ENCODE measurements around the gene CIAO3.
A peak's percentile ranks its signal among the peaks of the same experiment; 100 is the strongest.
"Not testable (repeated sequence)": the region's sequence is repeated elsewhere in the genome, so short reads cannot be mapped to it uniquely, and the experiment has no call there.

The CIAO3 gene

GRCh38 chr16:759110-759910, 18.5 kb upstream of the CIAO3 start:
- DNase-seq, result no peak

- DNase-seq, result no peak
Observed at GRCh38 chr16:756428-756827, 15.6 kb upstream of the CIAO3 start.

DNA sequence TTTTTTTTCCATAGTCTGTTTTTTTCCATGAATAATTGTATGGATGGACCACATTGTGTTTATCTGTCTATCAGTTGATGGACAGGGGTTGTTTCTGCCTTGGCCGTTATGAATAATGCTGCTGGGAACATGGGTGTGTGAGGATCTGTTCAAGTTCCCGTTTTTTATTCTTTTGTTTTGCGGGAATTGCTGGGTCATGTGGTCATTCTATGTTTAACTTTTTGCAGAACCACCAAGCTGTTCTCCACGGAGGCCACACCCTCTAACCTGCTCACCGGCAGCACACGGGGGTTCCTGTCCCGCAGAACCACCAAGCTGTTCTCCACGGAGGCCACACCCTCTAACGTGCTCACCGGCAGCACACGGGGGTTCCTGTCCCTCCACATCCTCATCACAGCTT, 13.9 kb upstream of the CIAO3 start:
- DNase-seq, result peak; percentile 15

DNA sequence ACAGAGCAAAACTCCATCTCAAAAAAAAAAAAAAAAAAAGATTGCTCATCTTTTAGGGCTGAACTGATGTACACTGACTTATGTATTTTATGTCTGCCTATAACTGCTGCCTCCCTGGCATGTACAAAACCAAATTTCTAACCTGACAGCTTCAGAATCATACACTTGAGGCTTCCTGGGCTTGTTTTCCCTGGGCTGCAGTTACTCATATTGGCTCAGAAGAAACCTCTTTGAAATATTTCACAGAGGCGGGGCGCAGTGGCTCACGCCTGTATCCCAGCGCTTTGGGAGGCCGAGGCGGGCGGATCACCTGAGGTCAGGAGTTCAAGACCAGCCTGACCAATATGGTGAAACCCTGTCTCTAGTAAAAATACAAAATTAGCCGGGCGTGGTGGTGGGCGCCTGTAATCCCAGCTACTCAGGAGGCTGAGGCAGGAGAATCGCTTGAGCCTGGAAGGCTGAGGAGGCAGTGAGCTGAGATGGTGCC, 13.4 kb upstream of the CIAO3 start:
- DNase-seq, result not testable (repeated sequence)

DNA sequence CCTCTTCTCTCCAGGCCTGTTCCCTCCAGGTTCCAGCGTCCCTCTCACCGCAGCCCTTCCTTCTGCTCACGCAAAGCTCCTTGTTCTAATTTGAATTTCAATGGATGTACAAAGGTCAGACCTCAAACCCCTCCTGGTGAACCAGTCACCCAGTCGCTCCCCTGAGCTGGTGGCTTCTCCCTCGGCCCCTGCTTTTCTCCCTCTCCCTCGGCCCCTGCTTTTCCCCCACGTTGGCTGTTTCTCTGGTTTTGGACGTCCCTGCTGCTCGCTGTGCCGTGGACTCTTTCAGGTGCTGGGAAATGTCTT, 11.2 kb upstream of the CIAO3 start:
- no peak for DNase-seq

DNA sequence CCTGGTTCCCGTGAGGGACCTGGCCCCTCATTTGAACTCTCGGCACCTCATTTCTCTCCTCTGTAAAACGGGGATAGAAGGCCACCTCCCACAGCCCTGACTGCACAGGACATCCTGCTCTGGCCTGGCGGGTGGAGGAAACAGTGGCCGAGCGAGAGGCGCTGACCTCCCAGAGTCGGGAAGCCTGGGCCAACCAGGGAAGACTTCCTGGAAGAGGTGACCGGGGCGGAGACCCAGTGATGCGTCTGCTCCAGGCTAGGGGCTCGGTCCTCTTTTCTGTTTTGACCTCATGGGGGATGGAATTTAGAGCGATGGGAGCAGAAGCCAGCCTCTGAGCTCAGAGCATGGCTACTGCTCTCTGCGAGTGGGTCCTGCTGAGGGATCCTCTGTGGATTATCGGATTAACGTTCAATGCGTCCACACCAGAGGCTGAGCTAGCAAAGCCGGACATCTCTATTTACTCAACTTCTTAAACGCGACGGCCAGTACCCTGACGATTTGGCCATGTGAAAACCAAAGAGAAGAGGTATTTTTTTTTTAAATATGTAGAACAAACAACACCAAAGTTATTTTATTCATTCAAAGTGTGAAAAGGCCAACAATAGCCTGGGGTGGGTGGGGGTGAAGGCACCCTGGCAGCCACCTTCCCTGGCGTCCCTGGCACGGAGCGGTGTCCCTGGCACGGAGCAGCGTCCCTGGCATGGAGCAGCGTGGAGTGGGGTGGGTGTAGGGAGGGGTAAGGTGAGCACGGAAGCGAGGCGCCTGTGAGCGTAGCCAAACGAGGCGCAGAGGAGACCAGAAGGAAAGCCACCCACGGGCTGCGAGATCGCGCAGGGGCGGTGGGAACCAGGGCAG, 10.6 kb upstream of the CIAO3 start:
- DNase-seq, result no peak

GRCh38 chr16:750485-750884, 9.7 kb upstream of the CIAO3 start:
- DNase-seq, result no peak

GRCh38 chr16:749010-749409, 8.2 kb upstream of the CIAO3 start:
- no peak for DNase-seq

- no peak for DNase-seq
Observed at GRCh38 chr16:747978-748746, 7.4 kb upstream of the CIAO3 start.

DNA sequence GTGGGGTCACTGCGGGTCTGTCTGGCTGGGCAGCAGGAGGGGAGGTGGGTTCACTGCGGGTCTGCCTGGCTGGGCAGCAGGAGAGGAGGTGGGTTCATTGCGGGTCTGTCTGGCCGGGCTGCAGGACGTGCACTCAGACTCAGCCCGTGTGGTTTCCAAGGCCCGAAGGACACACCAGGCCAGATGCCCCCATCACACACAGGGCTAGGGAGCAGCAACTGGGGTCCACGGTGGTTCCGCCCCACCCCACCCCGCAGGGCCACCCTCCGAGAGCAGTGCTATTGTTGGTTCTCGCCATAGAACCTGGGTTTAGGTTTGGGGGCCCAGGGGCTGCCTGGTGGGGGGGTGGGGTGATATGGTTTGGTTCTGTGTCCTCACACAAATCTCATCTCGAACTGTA, 5.8 kb upstream of the CIAO3 start:
- no peak for DNase-seq

DNA sequence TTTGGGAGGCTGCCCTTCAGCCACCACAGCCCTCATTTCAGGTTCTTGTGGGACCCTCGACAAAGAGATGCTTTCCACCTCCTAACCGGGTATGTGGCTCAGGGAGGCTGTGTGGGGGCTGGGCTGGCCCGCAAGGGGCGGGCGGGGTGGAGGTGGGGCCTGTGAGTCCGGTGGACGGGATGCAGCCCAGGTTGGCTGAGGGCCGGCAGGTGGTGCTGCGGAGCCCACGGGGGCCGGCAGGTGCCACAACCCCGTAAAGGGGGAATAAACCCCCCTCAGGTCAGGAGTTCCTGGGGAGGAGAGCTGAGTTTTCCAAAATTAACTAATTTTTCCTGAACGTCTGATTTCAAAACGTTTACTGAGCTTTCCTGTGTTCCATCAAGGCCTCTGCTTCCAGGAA, 4.9 kb upstream of the CIAO3 start:
- no peak for DNase-seq

GRCh38 chr16:743794-744500, 3.1 kb upstream of the CIAO3 start:
- no peak for DNase-seq

DNA sequence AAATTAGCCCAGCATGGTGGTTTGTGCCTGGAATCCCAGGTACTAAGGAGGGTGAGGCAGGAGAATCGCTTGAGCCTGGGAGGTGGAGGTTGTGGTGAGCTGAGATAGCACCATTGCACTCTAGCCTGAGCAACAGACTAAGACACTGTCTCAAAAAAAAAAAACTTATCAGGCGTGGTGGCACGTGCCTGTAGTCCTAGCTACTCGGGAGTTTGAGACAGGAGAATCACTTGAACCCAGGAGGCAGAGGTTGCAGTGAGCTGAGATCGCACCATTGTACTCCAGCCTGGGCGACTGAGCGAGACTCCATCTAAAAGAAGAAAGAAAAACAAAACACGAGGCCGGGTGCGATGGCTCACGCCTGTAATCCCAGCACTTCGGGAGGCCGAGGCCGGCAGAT, 2.1 kb upstream of the CIAO3 start:
- DNase-seq, result not testable (repeated sequence)

- DNase-seq, result no peak
Observed at GRCh38 chr16:741986-742629, 1.3 kb upstream of the CIAO3 start.

GRCh38 chr16:740459-740763, 386 bp downstream of the CIAO3 start:
- no peak for DNase-seq

- DNase-seq, result no peak
Observed at GRCh38 chr16:739560-740458, 988 bp downstream of the CIAO3 start.

- no peak for DNase-seq
Observed at GRCh38 chr16:736936-737481, 3.8 kb downstream of the CIAO3 start.

GRCh38 chr16:735982-736453, 4.8 kb downstream of the CIAO3 start:
- DNase-seq, result no peak

DNA sequence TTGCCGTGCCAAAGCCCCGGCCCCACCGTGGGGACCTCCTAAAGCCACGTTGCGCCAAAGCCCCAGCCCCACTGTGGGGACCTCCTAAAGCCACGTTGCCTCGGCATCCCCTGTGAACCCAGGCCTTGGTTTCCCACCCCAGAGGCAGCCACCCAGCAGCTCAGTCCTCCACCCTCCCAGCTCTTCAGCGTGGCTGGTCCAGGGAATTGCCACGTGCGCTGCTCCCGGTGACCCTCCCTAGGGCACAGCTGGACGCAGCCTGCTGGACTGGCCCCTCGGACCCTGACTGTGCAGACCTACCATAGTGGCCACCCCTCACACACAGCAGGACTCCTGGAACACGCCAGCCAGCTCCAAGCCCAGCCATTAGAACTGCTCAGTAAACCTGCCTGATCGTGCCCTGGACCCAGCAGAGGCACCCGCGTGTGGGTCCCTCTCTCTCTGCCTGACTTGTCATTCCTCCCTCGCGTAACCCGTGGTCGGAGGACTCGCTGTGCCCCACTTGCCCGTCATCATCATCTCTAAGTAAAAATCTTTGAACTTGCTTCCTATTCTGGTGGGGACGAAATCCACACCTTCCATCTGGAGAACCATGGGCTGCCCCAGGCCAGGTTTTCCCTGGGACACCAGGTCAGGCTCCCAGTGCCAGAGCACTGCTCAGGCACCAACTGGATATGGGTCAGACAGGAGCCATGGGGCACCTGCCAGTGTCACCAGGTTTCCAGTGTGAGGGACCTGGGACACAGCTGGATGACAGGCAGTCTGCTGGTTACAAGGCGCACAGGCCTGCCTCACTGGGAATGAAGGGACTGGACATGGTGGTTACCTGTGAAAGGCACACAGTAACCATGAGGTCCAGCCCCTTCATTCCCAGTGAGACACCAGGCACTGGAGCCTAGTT, 5.6 kb downstream of the CIAO3 start:
- no peak for DNase-seq
